Stimulated activated naive CD4-positive, alpha-beta T cell (primary cell): Measurements from ENCODE around the gene RWDD3.

Experiments used
- DNase-seq, 6 experiments: peaks; one replicate each; lab custom pipeline; 2025; lab: John Stamatoyannopoulos, UW

RWDD3 gene

GRCh38 chr1:95230256-95230655 is 3.8 kb upstream of the RWDD3 start:
- DNase-seq: no peak

- DNase-seq: no peak
Measured at GRCh38 chr1:95230768-95231191, 3.2 kb upstream of the RWDD3 start.

- no peak for DNase-seq
Measured at GRCh38 chr1:95232646-95233318, 1.2 kb upstream of the RWDD3 start.

GRCh38 chr1:95233319-95233736 is 682 bp upstream of the RWDD3 start:
- no peak for DNase-seq

- no peak for DNase-seq
Measured at GRCh38 chr1:95236784-95237575, 3.0 kb downstream of the RWDD3 start.

GRCh38 chr1:95237981-95238703 is 4.1 kb downstream of the RWDD3 start:
- DNase-seq: no peak

GRCh38 chr1:95245029-95245428 is 11.0 kb downstream of the RWDD3 start:
- DNase-seq: no peak

- no peak for DNase-seq
Measured at GRCh38 chr1:95246511-95246910, 12.5 kb downstream of the RWDD3 start.

- no peak for DNase-seq
Measured at GRCh38 chr1:95247607-95248006, 13.6 kb downstream of the RWDD3 start.

GRCh38 chr1:95249916-95250315 is 15.9 kb downstream of the RWDD3 start:
- no peak for DNase-seq

GRCh38 chr1:95252422-95252821 is 18.4 kb downstream of the RWDD3 start:
- DNase-seq: no peak

- DNase-seq: no peak
Measured at GRCh38 chr1:95254959-95255358, 20.9 kb downstream of the RWDD3 start.

GRCh38 chr1:95255826-95256225 is 21.8 kb downstream of the RWDD3 start:
- no peak for DNase-seq

GRCh38 chr1:95257758-95258157 is 23.7 kb downstream of the RWDD3 start:
- DNase-seq: no peak

GRCh38 chr1:95259245-95259644 is 25.2 kb downstream of the RWDD3 start:
- no peak for DNase-seq

- no peak for DNase-seq
Measured at GRCh38 chr1:95262913-95263312, 28.9 kb downstream of the RWDD3 start.

- DNase-seq: no peak
Measured at GRCh38 chr1:95263450-95263849, 29.4 kb downstream of the RWDD3 start.

GRCh38 chr1:95265106-95265505 is 31.1 kb downstream of the RWDD3 start:
- no peak for DNase-seq

GRCh38 chr1:95276429-95276828 is 42.4 kb downstream of the RWDD3 start:
- no peak for DNase-seq

- no peak for DNase-seq
Measured at GRCh38 chr1:95278173-95279006, 44.4 kb downstream of the RWDD3 start.

- DNase-seq: no peak
Measured at GRCh38 chr1:95281781-95282517, 47.9 kb downstream of the RWDD3 start.
